ENCODE measurements around the gene SLIT3.

Gene SLIT3

DNA sequence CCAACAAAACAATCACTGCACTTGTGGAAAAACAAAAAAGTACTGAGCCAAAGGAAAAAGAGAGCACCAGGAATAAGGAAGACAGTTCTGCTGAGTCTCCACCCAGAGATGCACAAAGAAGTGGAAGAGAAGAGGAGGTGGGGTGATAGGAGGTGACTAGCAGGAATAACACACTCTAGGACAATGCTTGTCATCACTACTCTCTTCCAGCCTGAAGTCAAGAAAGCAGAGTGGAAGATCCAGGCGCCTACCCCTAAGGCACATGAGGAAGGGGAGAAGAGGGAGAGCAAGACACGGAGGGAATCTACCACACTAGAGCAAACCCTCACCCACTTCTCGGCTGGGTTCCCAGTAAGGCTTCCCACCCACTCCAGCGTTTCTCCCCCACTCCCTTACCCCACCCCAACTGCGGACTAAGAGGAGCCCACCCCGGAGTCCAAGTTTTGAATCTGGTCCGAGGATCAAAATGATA lies 1.7 kb downstream of the SLIT3 start:
- no peak for DNase-seq (ENCODE audit: low spot score)

DNA sequence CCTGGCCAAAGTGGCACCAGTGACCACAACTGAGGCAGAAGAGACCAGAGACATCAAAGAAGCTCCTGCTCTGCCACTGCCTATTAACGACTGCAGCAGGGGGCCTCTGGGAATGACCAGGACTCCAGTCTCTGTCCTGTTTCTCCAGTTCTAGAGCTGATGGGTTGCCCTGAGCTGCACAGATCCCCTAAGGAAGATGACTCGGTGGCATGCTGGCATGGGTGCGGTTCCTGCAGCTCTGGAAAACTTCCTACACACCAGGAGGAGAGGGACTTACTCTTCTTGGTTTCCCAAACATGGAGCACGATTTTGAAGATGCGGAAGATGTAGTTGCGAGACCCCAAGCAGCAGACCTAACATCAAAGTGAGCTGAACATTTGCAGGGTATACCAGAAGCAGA lies 2.7 kb downstream of the SLIT3 start:
- no peak for DNase-seq (ENCODE audit: low spot score)

DNA sequence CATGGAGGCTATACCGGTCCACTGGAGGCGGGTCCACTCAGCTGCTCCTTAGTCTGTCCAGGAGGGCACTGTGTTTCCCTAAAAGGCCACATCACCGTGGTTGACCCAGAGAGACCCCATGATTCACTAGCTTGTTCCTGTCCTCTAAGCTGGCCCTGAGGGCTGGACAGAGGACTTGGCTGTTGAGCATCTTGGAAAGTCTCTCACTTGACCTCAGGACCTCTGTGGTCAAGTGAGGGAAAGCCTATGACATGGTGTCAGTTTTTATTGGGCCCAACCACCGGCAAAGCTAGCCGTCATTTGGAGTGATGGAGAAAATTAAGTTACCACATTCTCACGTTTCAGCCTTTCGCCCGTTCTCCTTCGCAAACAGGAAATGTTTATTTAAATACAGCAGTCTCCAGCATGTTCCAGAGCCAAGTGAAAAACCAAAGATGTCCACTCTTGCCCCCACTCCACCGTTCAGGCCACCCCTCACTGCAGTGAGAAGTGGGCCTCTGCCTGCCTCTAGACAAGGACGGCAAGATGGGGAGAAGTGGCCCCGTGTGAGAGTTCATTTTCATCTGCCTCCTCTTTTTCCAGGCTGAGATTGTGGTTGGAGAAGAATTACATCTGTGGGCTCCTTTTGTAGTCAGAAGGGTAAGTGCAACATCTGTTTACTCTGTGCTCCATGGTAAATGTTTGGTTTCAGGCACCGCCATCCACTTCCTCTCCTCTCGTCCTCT lies 4.4 kb downstream of the SLIT3 start:
- DNase-seq (ENCODE audit: low spot score) = no peak

DNA sequence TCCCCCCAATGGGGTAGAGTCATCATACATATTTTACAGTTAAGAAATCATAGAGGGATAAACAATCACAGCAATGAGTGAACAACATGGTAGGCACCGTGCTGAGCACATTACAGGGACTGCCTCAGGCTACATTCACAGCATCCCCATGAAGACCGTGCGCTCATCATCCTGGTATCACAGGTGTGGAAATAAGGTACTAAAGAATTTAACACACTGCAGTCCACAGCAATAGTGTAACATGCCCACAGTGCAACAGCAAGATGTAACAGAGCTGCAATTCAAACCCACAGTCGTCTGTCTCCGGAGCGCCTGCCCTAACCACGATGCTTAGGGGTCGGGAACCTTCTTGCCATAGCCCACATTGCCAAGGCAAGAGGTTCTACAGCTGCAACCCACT lies 5.6 kb downstream of the SLIT3 start:
- DNase-seq (ENCODE audit: low spot score) = no peak

DNA sequence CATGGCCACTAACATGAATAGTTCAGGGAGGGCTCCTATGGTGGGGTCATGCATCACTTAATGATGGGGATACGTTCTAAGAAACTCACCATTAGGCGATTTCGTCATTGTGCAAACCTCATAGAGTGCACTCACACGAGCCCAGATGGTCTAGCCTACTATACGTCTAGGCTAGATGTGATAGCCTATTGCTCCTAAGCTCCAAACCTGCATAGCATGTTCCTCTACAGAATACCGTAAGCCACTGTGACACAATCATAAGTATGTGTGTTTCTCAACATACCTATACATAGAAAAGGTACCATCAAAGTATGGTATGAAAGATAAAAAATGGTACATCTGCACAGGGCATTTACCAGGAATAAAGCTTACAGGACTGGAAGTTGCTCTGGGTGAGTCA lies 6.3 kb downstream of the SLIT3 start:
- DNase-seq (ENCODE audit: low spot score) = no peak

DNA sequence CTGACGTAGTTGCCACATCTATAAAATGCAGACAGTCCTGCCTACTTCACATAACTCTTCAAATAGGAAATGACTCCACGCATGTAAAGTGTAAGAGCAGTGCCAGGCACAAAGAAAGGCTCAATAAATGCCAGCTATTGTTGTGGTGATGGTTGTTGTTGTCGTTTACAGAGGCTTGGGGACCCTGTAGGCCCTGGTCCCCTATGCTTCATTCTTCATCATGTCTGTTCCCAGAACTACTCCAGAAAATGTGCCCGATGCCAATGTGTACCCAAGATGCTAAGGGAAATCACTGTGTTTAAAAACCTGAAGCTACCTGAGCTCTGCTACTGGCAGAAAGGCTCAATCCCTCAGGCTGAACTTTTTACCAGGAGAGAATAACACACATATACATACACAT lies 9.1 kb downstream of the SLIT3 start:
- DNase-seq (ENCODE audit: low spot score) = no peak

DNA sequence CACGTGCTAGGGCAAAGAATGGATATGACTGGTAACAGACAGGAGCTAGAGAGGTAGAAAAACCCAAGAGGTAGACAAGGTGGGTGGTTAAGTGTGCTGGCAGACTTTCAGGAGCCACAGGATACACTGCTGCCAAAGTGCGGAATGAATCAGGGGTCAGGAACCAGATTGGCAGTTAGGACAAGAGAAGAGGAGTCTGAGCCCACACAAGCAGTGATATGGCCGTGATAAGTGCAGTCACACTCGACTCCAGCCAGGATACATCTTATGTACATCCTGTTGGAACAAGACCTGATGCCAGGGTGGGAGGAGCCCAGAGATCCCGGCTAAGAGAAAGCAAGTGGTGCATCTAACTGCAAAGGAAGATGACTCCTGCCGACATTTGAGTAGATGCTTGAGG lies 10.0 kb downstream of the SLIT3 start:
- DNase-seq (ENCODE audit: low spot score) = no peak

DNA sequence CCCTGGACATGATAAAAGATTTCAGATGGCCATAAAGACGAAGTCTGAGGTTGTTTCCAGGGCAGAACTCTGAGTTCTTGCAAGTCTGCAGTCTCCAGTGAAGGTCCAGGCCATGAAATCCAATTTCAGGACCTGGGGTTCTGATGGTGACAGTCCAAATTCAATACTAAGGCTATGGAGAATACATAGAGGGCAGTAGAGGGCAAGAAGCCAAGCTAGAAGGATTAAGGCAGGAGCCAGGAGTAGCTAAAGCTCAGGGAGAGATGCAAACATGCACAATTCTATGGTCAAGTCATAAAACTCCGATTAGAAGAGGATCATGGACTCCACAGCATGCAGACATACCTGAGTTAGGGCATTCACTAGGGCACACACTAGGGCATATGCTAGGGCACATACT lies 11.4 kb downstream of the SLIT3 start:
- no peak for DNase-seq (ENCODE audit: low spot score)

DNA sequence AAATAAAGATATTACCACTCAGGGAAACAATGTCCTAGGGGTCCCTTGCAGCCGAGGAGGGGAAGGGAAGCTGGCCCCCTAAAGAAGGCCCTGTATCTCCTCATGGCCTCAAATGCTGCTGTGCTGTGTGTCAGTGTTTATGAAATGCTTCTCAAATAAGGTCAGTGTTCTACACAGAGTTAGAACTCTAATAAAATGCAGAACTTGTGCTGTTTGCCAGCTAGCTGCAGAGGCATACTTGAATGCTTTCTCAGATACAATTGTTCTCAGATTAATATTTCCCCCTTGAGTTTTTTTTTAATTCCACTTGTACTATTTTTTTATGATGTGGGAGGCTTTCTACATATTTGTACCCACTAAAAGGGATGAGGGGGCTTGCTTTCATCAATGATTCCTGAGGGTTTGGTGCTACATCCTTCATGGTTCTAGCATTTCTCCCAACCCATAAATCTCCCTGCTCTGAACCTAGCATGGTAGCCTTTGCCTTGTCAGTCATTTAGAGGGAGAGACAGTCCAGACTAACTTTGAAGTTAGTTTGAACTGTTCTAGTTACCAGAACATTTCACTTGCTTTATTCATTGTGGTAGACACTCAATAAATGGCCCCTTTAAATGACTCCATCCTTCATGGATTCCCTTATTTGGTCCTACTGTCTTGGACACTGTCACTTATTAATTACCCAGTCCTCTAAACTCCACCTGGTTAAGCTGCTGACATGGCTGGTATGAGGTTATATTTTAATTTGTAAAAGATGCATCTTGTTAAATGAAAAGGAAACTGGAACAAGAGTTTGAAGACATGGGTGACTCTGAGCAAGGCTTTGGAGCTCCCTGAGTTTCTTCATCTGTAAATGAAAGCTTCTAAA lies 12.6 kb downstream of the SLIT3 start:
- DNase-seq (ENCODE audit: low spot score) = no peak

DNA sequence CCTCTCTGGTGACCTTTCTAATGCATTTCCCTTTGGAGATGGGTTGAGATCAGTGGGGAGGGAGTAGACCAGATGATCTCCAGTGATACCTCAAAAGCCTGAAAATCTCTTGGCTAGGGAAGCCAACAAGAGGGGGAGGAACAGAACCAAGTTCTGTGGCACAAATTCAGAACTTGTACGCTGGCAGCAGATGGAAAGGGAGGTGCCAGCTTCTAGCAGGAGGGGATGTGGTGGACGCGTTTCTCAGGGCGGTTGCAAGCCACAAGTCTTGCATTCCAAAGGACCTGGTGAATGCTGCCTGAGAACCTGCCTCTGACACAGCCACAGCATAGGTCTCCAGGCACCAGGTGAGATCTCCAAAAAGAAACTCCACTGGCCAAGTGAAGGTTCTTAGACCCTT lies 13.4 kb downstream of the SLIT3 start:
- no peak for DNase-seq (ENCODE audit: low spot score)

DNA sequence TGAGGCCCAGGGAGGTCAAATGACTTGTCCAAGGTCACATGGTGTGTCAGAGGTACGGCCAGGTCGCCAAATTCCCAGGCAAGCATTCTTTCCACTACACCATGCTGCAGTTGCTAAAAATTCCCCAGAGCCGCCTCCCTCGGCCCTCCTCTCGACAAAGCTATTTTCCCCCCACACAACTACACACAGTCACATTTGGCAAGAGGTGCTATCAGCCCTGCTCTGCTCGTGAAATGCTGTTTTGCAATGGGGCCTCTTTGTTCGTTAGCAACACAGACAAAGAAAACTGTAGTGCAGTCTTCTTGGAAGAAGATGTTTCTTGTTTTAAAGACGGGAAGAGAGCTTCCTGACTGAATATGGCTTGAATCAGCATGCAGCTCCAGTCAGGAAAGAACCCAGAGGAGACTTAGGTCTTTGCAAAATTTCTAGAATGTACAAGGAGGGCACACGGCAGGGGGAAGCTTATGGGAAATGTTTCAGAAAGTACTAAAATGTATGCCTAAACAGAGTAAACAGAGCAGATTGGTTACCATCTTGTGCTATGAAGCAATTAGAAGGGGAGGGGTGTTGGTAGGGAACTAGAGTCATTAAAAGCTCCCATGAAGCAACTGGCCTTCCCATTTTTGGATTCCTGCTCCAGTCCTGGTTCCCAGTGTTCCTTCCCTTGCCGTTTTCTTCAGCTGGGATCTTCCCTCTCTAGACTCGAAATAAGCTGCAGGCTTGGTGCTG lies 14.2 kb downstream of the SLIT3 start:
- DNase-seq (ENCODE audit: low spot score) = no peak

DNA sequence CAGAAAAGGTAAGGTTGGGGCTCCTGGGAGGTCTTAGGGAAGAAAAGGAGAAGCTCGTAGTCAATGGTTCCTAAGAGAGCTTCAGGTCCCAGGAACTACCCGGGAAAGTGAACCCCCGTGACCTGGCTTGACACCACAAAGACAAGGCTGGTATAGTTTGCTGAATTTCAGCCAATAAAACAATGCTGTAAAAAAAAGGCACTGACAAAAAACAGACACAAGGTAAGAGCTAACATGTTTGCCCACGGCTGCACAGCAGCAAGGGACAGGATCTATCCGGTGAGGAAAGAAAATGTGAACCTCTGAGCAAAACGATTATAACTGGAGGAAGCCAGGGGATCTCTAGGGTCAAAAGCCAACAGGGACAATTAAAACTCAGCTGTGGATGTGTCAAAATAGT lies 17.1 kb downstream of the SLIT3 start:
- no peak for DNase-seq (ENCODE audit: low spot score)

DNA sequence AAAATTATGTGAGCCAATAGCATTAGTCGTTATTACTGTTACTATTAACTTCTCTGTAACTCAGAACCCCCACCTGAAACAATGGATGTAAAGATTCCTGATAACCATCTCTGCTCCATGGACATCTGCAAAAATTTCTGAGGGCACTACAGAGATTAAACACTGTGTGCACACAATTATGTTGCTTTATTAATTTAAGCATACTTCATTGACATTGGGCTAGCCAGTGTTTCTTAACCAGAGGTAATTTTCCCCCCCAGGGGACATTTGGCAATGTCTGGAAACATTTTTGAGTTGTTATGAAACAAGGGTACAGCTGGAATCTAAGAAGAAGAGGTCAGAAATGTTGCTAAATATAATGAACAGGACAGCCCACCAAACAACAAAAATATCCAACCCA lies 19.3 kb downstream of the SLIT3 start:
- no peak for DNase-seq (ENCODE audit: low spot score)

DNA sequence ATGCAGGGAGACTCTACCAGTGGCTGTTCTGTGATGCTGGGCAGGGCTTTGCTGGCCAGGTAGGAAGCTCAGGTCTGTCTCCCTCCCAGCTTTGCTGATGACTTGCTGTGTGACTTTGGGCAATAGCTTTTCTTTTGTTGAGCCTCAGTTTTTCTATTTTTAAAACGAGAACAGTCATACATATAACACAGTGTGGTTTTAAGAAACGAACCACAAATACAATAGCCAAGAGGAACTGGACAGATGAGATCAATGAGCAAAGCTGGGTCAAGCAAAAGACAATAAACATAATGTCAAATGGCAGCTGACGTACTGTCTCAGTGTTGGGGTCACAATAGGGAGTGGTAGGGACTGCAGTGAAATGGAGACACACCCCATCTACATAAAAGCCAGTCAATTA lies 20.2 kb downstream of the SLIT3 start:
- DNase-seq (ENCODE audit: low spot score) = no peak

DNA sequence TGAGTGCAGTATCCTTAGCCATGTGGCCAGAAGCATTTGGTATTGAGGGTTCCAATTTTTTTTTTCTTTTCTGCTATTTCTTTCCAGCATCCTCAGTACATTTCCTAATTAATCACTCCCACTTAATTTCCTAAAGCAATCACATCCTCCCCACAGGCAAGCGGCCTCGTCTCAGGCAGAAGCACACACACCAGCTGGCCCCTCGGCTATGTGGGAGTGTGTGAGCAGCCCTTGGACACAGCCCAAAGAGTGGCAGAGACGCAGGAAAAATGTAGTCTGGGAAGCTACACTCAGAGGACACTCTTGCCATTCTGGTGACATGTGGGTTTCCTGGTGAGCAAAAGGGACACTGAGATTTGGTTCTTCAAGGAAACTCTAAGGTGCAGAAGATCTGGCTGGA lies 20.7 kb downstream of the SLIT3 start:
- peak; percentile 18 for DNase-seq (ENCODE audit: low spot score)

DNA sequence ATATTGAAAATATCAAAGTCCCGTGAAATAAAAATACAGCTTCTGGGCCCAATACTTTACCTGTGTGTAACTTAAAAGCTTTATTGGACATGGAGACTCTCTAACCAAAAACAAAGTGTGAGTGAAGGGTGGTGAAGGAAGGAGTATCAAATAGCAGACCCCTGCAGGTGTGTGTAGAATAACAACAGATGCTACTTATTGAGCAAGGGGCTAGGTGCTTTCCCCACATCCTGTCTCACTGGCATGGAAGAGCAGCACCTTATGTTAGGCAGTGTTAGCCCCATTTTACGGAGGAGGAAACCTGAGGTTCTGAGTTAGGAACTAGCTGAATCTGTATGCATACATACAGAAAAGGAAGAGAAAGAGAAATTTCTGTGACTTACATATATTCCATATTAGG lies 21.8 kb downstream of the SLIT3 start:
- DNase-seq (ENCODE audit: low spot score) = no peak

DNA sequence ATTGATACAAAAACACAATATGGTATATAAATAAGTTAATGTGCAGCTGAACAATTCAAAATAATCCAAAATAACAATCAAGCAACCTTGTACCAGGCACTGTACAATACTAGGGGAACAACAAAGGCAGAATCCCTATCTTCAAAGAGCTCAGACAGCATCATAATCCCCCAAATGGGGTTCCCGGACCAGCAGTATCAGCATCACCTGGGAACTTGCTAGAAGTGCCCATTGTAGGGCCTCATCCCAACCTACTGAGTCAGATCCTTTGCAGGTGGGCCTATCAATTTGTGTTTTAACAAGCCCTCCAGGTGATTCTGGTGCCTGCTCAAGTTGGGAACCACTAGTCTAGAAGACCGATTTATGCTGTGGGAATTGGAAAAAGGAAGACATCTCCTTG lies 27.1 kb downstream of the SLIT3 start:
- DNase-seq (ENCODE audit: low spot score) = no peak

DNA sequence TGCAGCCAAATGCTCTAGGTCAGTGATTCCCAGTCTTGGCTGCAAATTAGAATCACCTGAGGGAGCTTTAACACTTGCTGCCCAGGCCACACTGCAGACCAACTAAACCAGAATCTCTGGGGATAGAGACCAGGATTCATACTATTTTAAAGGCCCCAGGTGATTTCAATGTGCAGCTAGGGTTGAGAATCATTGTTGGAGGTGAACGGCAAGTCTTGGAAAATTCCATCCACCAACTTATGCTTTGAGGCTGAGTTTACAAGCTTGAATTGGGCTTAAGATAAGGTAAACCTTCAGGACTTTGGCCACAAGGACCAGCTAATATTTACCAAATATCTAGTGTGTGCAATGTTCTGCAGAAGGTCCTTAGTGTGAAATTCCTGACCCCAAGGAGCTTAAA lies 27.5 kb downstream of the SLIT3 start:
- DNase-seq (ENCODE audit: low spot score) = no peak

DNA sequence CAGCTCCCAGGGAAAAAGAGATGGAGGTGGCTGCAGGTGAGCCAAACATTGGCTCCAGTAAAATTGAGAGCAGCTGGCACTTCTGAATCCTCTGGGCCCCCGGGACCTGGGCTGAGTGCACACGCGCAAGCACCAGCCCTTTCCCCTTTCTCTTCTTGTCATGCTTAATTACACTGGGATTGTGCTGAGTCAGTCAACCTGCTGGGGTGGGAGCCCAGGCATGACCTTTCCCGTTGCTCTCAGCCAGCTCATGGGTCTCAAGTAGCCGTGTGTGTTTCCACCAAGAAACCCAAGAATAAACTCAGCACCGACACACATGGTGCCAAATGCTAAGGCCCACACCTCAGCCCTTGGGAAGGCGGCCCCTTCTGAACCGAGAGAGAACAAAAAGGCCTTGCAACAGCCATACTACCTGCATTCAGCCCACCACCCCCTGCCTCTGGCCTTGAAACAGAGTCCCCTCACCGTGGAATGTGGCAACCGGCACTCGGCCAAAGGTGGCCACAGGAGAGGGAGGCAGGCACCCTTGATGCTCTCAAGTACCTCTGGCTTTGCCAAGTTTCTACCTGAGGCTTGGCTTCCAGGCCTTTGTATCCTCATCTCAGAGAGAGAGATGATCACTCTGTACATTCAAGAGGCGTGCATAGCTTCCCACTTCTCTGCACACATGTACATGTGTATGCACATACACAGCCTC lies 28.1 kb downstream of the SLIT3 start:
- DNase-seq (ENCODE audit: low spot score) = no peak

DNA sequence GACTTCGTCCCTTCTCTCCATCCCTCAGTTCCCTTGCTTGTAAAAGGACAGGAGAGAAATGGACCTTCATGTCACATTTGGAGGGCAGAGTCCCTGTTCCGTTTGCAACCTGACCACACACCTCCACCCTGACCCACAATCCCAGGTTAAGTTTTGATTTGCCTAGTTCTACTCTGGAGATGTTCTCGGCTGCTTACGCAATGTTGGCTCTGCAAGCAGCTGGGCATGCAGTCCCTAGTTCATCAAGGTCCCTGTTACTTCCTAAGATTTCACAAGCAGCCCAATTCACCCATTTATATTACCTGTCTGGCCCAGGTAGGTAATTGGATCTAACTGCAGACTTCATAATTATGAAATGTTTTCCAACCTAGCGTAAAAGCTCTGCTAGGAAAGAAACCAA lies 28.8 kb downstream of the SLIT3 start:
- DNase-seq (ENCODE audit: low spot score) = no peak

DNA sequence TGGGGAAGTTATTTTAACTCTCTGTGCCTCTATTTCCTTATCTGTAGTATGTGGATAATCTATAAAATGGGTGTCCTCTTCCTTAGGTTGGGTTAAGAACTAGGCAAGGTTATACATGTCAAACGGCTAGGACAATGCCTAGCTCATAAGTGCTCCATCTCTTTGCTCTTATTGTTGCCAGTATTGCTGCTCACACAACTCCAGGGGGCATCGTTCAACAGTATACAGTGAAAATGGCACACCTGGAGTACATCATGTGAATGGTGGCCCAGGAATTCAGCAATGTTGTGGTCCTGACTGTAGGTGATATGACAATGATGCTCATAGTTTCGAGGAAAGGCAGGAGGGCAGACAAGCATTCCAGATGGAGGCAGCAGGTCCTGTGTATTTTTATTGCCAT lies 30.1 kb downstream of the SLIT3 start:
- DNase-seq (ENCODE audit: low spot score) = no peak

DNA sequence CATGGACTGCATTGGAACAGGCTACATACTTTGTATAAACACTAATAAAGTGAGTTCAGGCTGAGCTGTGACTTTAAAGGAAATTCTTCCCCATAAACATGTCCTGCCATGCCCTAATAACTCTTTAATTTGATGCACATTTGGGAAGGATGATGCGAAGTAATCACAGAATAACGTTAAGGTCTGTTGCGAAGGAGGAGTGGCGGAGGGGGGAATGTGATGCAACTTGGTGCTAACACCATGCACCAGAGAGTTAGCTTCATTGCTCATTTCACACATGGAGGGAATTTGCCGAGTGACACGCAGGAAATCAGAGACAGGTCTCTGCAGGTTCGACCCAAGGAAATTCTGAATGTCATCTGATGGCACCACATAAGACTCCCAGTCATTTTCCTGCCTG lies 32.9 kb downstream of the SLIT3 start:
- no peak for DNase-seq (ENCODE audit: low spot score)

Data from pons (tissue), 1 donor.